Measurements from ENCODE around the gene SLC41A2.

The SLC41A2 gene

GRCh38 chr12:104928036-104928745 lies 29.9 kb downstream of the SLC41A2 start:
- DNase-seq: no peak

- no peak for DNase-seq
Observed at GRCh38 chr12:104925501-104925900, 32.6 kb downstream of the SLC41A2 start.

- no peak for DNase-seq
Observed at GRCh38 chr12:104921340-104921739, 36.8 kb downstream of the SLC41A2 start.

GRCh38 chr12:104911942-104912341 lies 46.1 kb downstream of the SLC41A2 start:
- DNase-seq: no peak

- no peak for DNase-seq
Observed at GRCh38 chr12:104910196-104910840, 47.8 kb downstream of the SLC41A2 start.

- no peak for DNase-seq
Observed at GRCh38 chr12:104909761-104910160, 48.3 kb downstream of the SLC41A2 start.
